ENCODE data around the gene CRYGS. TPM values are rescaled to one million over a fixed set of nuclear protein-coding genes. Genes with fewer than 3 reads are reported as not detected.
"Not testable (repeated sequence)": the region's sequence is repeated elsewhere in the genome, so short reads cannot be mapped to it uniquely, and the experiment has no call there.

Gene CRYGS
- total and polyA plus RNA-seq, 2 experiments from 2014 or later: 0.76 to 1.3 TPM

- H3K9me2 ChIP-seq (ENCODE audit: insufficient read depth): no peaks in the 10 kb centered on the region
- in situ Hi-C loops (cut with MboI): no loop called here
- H3K36me3 ChIP-seq (ENCODE audit: low read depth): no peaks in the 10 kb centered on the region
- no peaks in the 10 kb centered on the region for H4K20me1 ChIP-seq (ENCODE audit: insufficient read depth)
- no peaks in the 10 kb centered on the region for H3K4me1 ChIP-seq (ENCODE audit: insufficient read depth)
- no peaks in the 10 kb centered on the region for H3F3A ChIP-seq (ENCODE audit: insufficient read depth)
- no peak overlapping the region for H3K4me2 ChIP-seq (ENCODE audit: unreplicated experiment)
- H3K27me3 ChIP-seq (replicated peaks; ENCODE audit: insufficient read depth): peaks cover 58% of the 10 kb centered on the region
- 17 to 37% methylated on average over 2 of the region's 2 CpGs for WGBS, 2 experiments (ENCODE audit: low coverage in 1 of 2, low lambda C conversion rate in 2 of 2, missing lambda C conversion rate in 2 of 2)
- H3K27ac ChIP-seq: no peak overlapping the region
- TF ChIP-seq EZH2phosphoT487 (IDR thresholded peaks at IDR 0.05; ENCODE audit: insufficient read depth, low read depth): no peak
- TF ChIP-seq EZH2 (IDR thresholded peaks at IDR 0.05; ENCODE audit: insufficient read depth, poor library complexity, severe bottlenecking): no peak
- DNase-seq: no peak
- H3K9ac ChIP-seq: no peak overlapping the region
- H2AFZ ChIP-seq: no peak overlapping the region
- no peaks in the 10 kb centered on the region for H3K9me3 ChIP-seq (ENCODE audit: low read depth)
- H3K4me3 ChIP-seq: no peak overlapping the region
- no peaks in the 10 kb centered on the region for H3K79me2 ChIP-seq (ENCODE audit: insufficient read depth)
Observed at GRCh38 chr3:186506857-186507256, 37.3 kb downstream of the CRYGS start.

- Histone ChIP-seq H3K27me3 (replicated peaks; ENCODE audit: insufficient read depth) (peaks cover 56% of the 10 kb centered on the region), H3K4me2 (ENCODE audit: unreplicated experiment) (no peak overlapping the region), H3K4me1 (ENCODE audit: insufficient read depth) (no peaks in the 10 kb centered on the region), H3K4me3 (no peak overlapping the region), H3K36me3 (ENCODE audit: low read depth) (no peaks in the 10 kb centered on the region), H2AFZ (no peak overlapping the region), H3K9me2 (ENCODE audit: insufficient read depth) (no peaks in the 10 kb centered on the region), H3K27ac (no peak overlapping the region), H3K79me2 (ENCODE audit: insufficient read depth) (no peaks in the 10 kb centered on the region), H3K9me3 (ENCODE audit: low read depth) (no peaks in the 10 kb centered on the region), H4K20me1 (ENCODE audit: insufficient read depth) (no peaks in the 10 kb centered on the region), H3F3A (ENCODE audit: insufficient read depth) (no peaks in the 10 kb centered on the region), H3K9ac (no peak overlapping the region)
- in situ Hi-C loops (cut with MboI): no loop called here
- WGBS, 2 experiments (ENCODE audit: low coverage in 1 of 2, low lambda C conversion rate in 2 of 2, missing lambda C conversion rate in 2 of 2): 26 to 36% methylated on average over 3 of the region's 3 CpGs
- DNase-seq: no peak
- TF ChIP-seq EZH2 (IDR thresholded peaks at IDR 0.05; ENCODE audit: insufficient read depth, poor library complexity, severe bottlenecking): no peak
Observed at GRCh38 chr3:186506191-186506739, 37.9 kb downstream of the CRYGS start.

DNA sequence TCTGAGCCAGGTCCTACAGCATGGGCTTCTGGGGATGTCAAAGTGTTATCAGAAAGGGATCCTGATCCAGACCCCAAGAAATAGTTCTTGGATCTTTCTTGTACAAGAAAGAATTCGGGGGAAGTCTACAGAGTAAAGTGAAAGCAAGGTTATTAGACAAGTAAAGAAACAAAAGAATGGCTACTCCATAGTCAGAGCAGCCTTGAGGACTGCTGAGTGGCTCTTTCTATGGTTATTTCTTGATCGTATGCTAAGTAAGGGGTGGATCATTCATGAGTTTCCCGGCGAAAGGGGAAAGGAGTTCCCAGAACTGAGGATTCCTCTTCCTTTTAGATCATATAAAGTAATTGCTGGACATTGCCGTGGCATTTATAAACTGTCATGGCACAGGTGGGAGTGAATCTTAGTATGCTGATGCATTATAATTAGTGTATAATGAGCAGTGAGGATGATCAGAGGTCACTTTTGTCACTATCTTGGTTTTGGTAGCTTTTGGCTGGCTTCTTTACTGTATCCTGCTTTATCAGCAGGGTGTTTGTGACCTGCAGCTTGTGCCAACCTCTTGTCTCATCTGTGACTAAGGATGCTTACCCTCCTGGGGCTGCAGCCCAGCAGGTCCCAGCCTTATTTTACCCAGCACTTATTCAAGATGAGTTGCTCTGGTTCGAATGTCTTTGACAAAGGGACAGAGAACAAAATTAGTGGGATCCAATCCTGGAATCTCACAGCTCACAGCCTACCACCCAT, 41.0 kb downstream of the CRYGS start:
- in situ Hi-C loops (cut with MboI): no loop called here
- Histone ChIP-seq H3K9me2 (ENCODE audit: insufficient read depth) (no peaks in the 10 kb centered on the region), H3K4me1 (ENCODE audit: insufficient read depth) (no peaks in the 10 kb centered on the region), H4K20me1 (ENCODE audit: insufficient read depth) (no peaks in the 10 kb centered on the region), H3F3A (ENCODE audit: insufficient read depth) (no peaks in the 10 kb centered on the region), H3K9me3 (ENCODE audit: low read depth) (no peaks in the 10 kb centered on the region), H3K79me2 (ENCODE audit: insufficient read depth) (no peaks in the 10 kb centered on the region), H3K4me2 (ENCODE audit: unreplicated experiment) (no peak overlapping the region), H3K27ac (no peak overlapping the region), H3K27me3 (replicated peaks; ENCODE audit: insufficient read depth) (peaks cover 35% of the 10 kb centered on the region), H3K9ac (no peak overlapping the region), H2AFZ (no peak overlapping the region), H3K36me3 (ENCODE audit: low read depth) (no peaks in the 10 kb centered on the region), H3K4me3 (no peak overlapping the region)
- DNase-seq: no peak
- WGBS, 2 experiments (ENCODE audit: low coverage in 1 of 2, low lambda C conversion rate in 2 of 2, missing lambda C conversion rate in 2 of 2): 41 to 52% methylated on average over 6 of the region's 6 CpGs
- TF ChIP-seq EZH2 (IDR thresholded peaks at IDR 0.05; ENCODE audit: insufficient read depth, poor library complexity, severe bottlenecking) (no peak), EZH2phosphoT487 (IDR thresholded peaks at IDR 0.05; ENCODE audit: insufficient read depth, low read depth) (no peak)

- 18 to 24% methylated on average over 5 of the region's 5 CpGs for WGBS, 2 experiments (ENCODE audit: low coverage in 1 of 2, low lambda C conversion rate in 2 of 2, missing lambda C conversion rate in 2 of 2)
- no peak overlapping the region for H3K4me3 ChIP-seq
- no peak overlapping the region for H2AFZ ChIP-seq
- peaks cover 37% of the 10 kb centered on the region for H3K27me3 ChIP-seq (replicated peaks; ENCODE audit: insufficient read depth)
- DNase-seq: no peak
- no peaks in the 10 kb centered on the region for H3K36me3 ChIP-seq (ENCODE audit: low read depth)
- no peaks in the 10 kb centered on the region for H3K9me3 ChIP-seq (ENCODE audit: low read depth)
- no peaks in the 10 kb centered on the region for H3K4me1 ChIP-seq (ENCODE audit: insufficient read depth)
- no peaks in the 10 kb centered on the region for H3K9me2 ChIP-seq (ENCODE audit: insufficient read depth)
- no peaks in the 10 kb centered on the region for H4K20me1 ChIP-seq (ENCODE audit: insufficient read depth)
- no peak overlapping the region for H3K4me2 ChIP-seq (ENCODE audit: unreplicated experiment)
- H3K79me2 ChIP-seq (ENCODE audit: insufficient read depth): no peaks in the 10 kb centered on the region
- H3F3A ChIP-seq (ENCODE audit: insufficient read depth): no peaks in the 10 kb centered on the region
- no peak for TF ChIP-seq EZH2 (IDR thresholded peaks at IDR 0.05; ENCODE audit: insufficient read depth, poor library complexity, severe bottlenecking)
- no peak for TF ChIP-seq EZH2phosphoT487 (IDR thresholded peaks at IDR 0.05; ENCODE audit: insufficient read depth, low read depth)
- no peak overlapping the region for H3K9ac ChIP-seq
- H3K27ac ChIP-seq: no peak overlapping the region
- in situ Hi-C loops (cut with MboI): no loop called here
Observed at GRCh38 chr3:186502138-186502948, 41.8 kb downstream of the CRYGS start.

- H3F3A ChIP-seq (ENCODE audit: insufficient read depth); H3K79me2 ChIP-seq (ENCODE audit: insufficient read depth); H2AFZ ChIP-seq; H3K4me3 ChIP-seq; H3K4me2 ChIP-seq (ENCODE audit: unreplicated experiment); H3K9me3 ChIP-seq (ENCODE audit: low read depth); H3K27ac ChIP-seq; H3K9me2 ChIP-seq (ENCODE audit: insufficient read depth); DNase-seq; in situ Hi-C loops (cut with MboI); H4K20me1 ChIP-seq (ENCODE audit: insufficient read depth); H3K4me1 ChIP-seq (ENCODE audit: insufficient read depth); H3K36me3 ChIP-seq (ENCODE audit: low read depth); H3K9ac ChIP-seq: not testable (repeated sequence)
- 19 to 28% methylated on average over 3 of the region's 3 CpGs for WGBS, 2 experiments (ENCODE audit: low coverage in 1 of 2, low lambda C conversion rate in 2 of 2, missing lambda C conversion rate in 2 of 2)
- peaks cover 31% of the 10 kb centered on the region for H3K27me3 ChIP-seq (replicated peaks; ENCODE audit: insufficient read depth)
Observed at GRCh38 chr3:186499949-186500348, 44.2 kb downstream of the CRYGS start.

DNA sequence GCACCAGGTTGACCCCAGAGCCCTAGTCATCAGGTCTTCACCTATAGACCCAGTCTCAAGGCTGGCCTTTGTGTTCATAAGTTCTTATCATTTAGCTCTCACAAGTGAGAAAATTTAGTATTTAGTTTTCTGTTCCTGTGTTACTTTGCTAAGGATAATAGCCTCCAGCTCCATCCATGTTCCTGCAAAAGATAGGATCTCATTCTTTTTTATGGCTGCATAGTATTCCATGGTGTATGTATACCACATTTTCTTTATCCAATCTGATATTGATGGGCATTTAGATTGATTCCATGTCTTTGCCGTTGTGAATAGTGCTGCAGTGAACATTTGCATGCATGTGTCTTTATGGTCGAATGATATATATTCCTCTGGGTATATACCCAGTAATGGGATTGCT, 46.2 kb downstream of the CRYGS start:
- 38 to 42% methylated on average over 2 of the region's 2 CpGs for WGBS, 2 experiments (ENCODE audit: low coverage in 1 of 2, low lambda C conversion rate in 2 of 2, missing lambda C conversion rate in 2 of 2)
- H3F3A ChIP-seq (ENCODE audit: insufficient read depth); H3K27ac ChIP-seq; H3K4me1 ChIP-seq (ENCODE audit: insufficient read depth); H3K9me2 ChIP-seq (ENCODE audit: insufficient read depth); H3K9me3 ChIP-seq (ENCODE audit: low read depth); H3K4me3 ChIP-seq; H3K9ac ChIP-seq; H2AFZ ChIP-seq; H3K36me3 ChIP-seq (ENCODE audit: low read depth); in situ Hi-C loops (cut with MboI); DNase-seq; H3K4me2 ChIP-seq (ENCODE audit: unreplicated experiment); H3K79me2 ChIP-seq (ENCODE audit: insufficient read depth); H4K20me1 ChIP-seq (ENCODE audit: insufficient read depth): not testable (repeated sequence)
- H3K27me3 ChIP-seq (replicated peaks; ENCODE audit: insufficient read depth): peaks cover 41% of the 10 kb centered on the region
